Muscle layer of colon (tissue), 2 donors: Measurements from ENCODE around the gene SLC13A4.
"Not testable (repeated sequence)": the region's sequence is repeated elsewhere in the genome, so short reads cannot be mapped to it uniquely, and the experiment has no call there.

ENCODE experiments used
- H3K27ac ChIP-seq: one replicate; pipeline ENCODE4 v1.7.0; 2013; ENCODE audit warnings: low read depth, mild to moderate bottlenecking, low read length, moderate library complexity
- H3K27me3 ChIP-seq, 2 donors: one replicate each; pipeline ENCODE4 v1.7.0; 2013; ENCODE audit warnings: low read length in 2 of 2, mild to moderate bottlenecking in 2 of 2; ENCODE audit not compliant: insufficient read depth in 2 of 2, control insufficient read depth in 1 of 2
- H3K36me3 ChIP-seq: one replicate; pipeline ENCODE4 v1.7.0; 2013; ENCODE audit warnings: mild to moderate bottlenecking, low read length; ENCODE audit not compliant: insufficient read depth
- H3K4me1 ChIP-seq: one replicate; pipeline ENCODE4 v1.7.0; 2013; ENCODE audit warnings: mild to moderate bottlenecking, low read length; ENCODE audit not compliant: insufficient read depth
- H3K4me3 ChIP-seq, 2 donors: one replicate each; pipeline ENCODE4 v1.7.0; 2013; ENCODE audit warnings: low read length in 2 of 2, low read depth in 1 of 2, mild to moderate bottlenecking in 1 of 2, moderate library complexity in 1 of 2
- H3K9ac ChIP-seq: one replicate; pipeline ENCODE4 v1.7.0; 2013; ENCODE audit warnings: low read length
- H3K9me3 ChIP-seq: one replicate; pipeline ENCODE4 v1.7.0; 2013; ENCODE audit warnings: mild to moderate bottlenecking, low read length
- donor health status: abdominal sarcoma.
- donor health status: Adenocarcinoma of cecum.

The SLC13A4 gene

GRCh38 chr7:135650831-135651573 lies 77.0 kb downstream of the SLC13A4 start:
- Histone ChIP-seq H3K4me3 (no peak overlapping the region), H3K4me1 (no peaks in the 10 kb centered on the region), H3K27me3 (no peaks in the 10 kb centered on the region), H3K27ac (no peak overlapping the region), H3K9ac (no peak overlapping the region), H3K36me3 (peaks cover 9% of the 10 kb centered on the region), H3K9me3 (no peaks in the 10 kb centered on the region)

- Histone ChIP-seq H3K9me3 (no peaks in the 10 kb centered on the region), H3K4me1 (no peaks in the 10 kb centered on the region), H3K9ac (no peak overlapping the region), H3K27me3 (no peaks in the 10 kb centered on the region), H3K4me3 (no peak overlapping the region), H3K36me3 (peaks cover 23% of the 10 kb centered on the region), H3K27ac (no peak overlapping the region)
Observed at GRCh38 chr7:135648235-135648634, 79.8 kb downstream of the SLC13A4 start.

GRCh38 chr7:135647755-135648154 lies 80.2 kb downstream of the SLC13A4 start:
- no peaks in the 10 kb centered on the region for H3K27me3 ChIP-seq
- no peaks in the 10 kb centered on the region for H3K9me3 ChIP-seq
- H3K36me3 ChIP-seq: peaks cover 26% of the 10 kb centered on the region
- H3K4me3 ChIP-seq: no peak overlapping the region
- no peak overlapping the region for H3K9ac ChIP-seq
- no peaks in the 10 kb centered on the region for H3K4me1 ChIP-seq
- no peak overlapping the region for H3K27ac ChIP-seq

- no peak overlapping the region for H3K9ac ChIP-seq
- H3K27me3 ChIP-seq: no peaks in the 10 kb centered on the region
- H3K4me3 ChIP-seq: no peak overlapping the region
- H3K36me3 ChIP-seq: peaks cover 26% of the 10 kb centered on the region
- no peaks in the 10 kb centered on the region for H3K9me3 ChIP-seq
- H3K4me1 ChIP-seq: no peaks in the 10 kb centered on the region
- H3K27ac ChIP-seq: no peak overlapping the region
Observed at GRCh38 chr7:135645296-135645904, 82.6 kb downstream of the SLC13A4 start.

GRCh38 chr7:135644729-135645128 lies 83.3 kb downstream of the SLC13A4 start:
- Histone ChIP-seq H3K27ac (no peak overlapping the region), H3K4me1 (no peaks in the 10 kb centered on the region), H3K36me3 (peaks cover 26% of the 10 kb centered on the region), H3K9me3 (no peaks in the 10 kb centered on the region), H3K9ac (no peak overlapping the region), H3K4me3 (no peak overlapping the region), H3K27me3 (no peaks in the 10 kb centered on the region)

GRCh38 chr7:135644154-135644553 lies 83.8 kb downstream of the SLC13A4 start:
- H3K4me3 ChIP-seq: no peak overlapping the region
- no peak overlapping the region for H3K27ac ChIP-seq
- no peaks in the 10 kb centered on the region for H3K27me3 ChIP-seq
- no peak overlapping the region for H3K9ac ChIP-seq
- H3K9me3 ChIP-seq: no peaks in the 10 kb centered on the region
- peaks cover 26% of the 10 kb centered on the region for H3K36me3 ChIP-seq
- H3K4me1 ChIP-seq: no peaks in the 10 kb centered on the region

GRCh38 chr7:135639690-135640089 lies 88.3 kb downstream of the SLC13A4 start:
- H3K27me3 ChIP-seq, H3K4me1 ChIP-seq, H3K4me3 ChIP-seq, H3K27ac ChIP-seq, H3K9ac ChIP-seq, H3K9me3 ChIP-seq: not testable (repeated sequence)
- H3K36me3 ChIP-seq: peaks cover 43% of the 10 kb centered on the region

- Histone ChIP-seq H3K27me3 (no peaks in the 10 kb centered on the region), H3K4me1 (no peaks in the 10 kb centered on the region), H3K27ac (no peak overlapping the region), H3K9me3 (no peaks in the 10 kb centered on the region), H3K4me3 (no peak overlapping the region), H3K9ac (no peak overlapping the region), H3K36me3 (peaks cover 51% of the 10 kb centered on the region)
Observed at GRCh38 chr7:135634191-135634878, 93.7 kb downstream of the SLC13A4 start.
